NB4 (cell line): ENCODE data around the gene SLC9A8.

Experiments used
- CTCF ChIP-seq: IDR thresholded peaks from one replicate; pipeline ENCODE4 v1.5.1; 2012; ENCODE audit warnings: low read depth, low read length
- MYC ChIP-seq: IDR thresholded peaks from 2 replicates; pipeline ENCODE4 v1.6.1; 2011; ENCODE audit warnings: low read depth, low read length
- POLR2A ChIP-seq: IDR thresholded peaks from 2 replicates; pipeline ENCODE4 v1.6.1; 2011; ENCODE audit warnings: mild to moderate bottlenecking; ENCODE audit not compliant: insufficient read length; ENCODE audit errors: extremely low read depth

- TF ChIP-seq CTCF (no peak), POLR2A (no peak), MYC (no peak)
Measured at GRCh38 chr20:49882171-49882970, 69.7 kb downstream of the SLC9A8 start.
